Measurements from ENCODE around the gene FBXO9. TPM values are rescaled to one million over a fixed set of nuclear protein-coding genes. Genes with fewer than 3 reads are reported as not detected.

Gene FBXO9
- total RNA-seq, 2 donors from 2014 or later: 59.0 to 68.6 TPM

DNA sequence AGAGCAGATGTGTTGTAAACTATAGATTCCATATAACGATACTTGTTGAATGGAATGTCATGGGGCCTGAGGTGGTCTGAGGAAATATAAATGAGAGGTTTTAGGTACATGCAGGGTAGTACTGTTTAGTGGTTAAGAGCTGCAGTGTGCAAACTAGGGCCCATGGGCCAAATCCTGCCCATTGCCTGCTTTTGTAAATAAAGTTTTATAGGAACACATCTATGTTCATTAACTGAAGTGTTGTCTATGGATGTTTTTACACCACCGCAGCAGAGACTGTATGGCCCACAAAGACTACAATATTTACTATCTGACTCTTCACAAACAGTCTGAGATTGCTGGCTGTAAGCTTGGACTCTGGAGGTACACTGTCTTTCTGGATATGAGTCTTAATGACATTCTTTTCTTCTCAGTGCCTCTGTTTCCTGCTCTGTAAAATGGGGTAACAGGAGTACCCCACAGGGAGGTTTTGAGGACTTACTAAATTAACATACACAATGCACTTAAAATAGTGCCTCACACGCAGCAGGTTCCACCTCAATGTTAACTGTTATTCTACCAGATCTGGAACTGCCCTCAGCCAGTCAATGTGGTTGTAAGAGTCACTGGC lies 70.9 kb downstream of the FBXO9 start:
- no peaks in the 10 kb centered on the region for H3K9me3 ChIP-seq (ENCODE audit: control insufficient read depth, low read length, poor library complexity, severe bottlenecking)
- DNase-seq: no peak
- Mint-ChIP-seq H3K4me1 (peaks cover 2% of the 10 kb centered on the region), H3K27me3 (peaks cover 53% of the 10 kb centered on the region), H3K4me3 (no peak overlapping the region), H3K27ac (no peak overlapping the region), H3K36me3 (ENCODE audit: low read depth) (no peaks in the 10 kb centered on the region)
- ATAC-seq: no peak

DNA sequence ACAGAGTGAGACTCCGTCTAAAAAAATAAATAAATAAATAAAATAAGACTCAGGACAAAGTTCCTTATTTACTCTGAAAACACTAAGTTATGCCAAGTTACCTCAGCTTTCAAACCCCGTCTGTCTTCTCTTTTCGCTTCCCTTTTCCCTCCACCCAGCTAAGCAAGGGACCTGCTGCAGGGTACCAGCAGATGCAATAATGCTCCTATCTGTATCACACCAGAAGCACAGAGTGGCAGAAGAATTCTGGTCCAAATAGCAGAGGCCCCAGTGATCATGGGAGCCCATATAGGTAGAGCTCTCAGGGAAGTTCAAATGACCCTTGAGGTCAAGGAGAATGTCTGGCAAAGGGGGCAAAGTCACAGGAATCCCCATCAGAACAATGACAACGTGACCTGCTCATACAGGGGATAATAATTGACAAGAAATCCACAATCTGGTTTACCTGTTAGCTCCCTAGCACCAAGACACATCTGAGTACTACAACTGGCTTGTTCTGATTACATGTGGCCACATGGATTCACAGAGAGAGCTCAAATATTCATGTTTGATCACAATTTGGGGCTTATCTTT lies 74.7 kb downstream of the FBXO9 start:
- H3K27ac Mint-ChIP-seq: no peak overlapping the region
- H3K4me3 Mint-ChIP-seq: no peak overlapping the region
- no peaks in the 10 kb centered on the region for H3K9me3 ChIP-seq (ENCODE audit: control insufficient read depth, low read length, poor library complexity, severe bottlenecking)
- ATAC-seq: no peak
- peaks cover 44% of the 10 kb centered on the region for H3K27me3 Mint-ChIP-seq
- peaks cover 2% of the 10 kb centered on the region for H3K4me1 Mint-ChIP-seq
- no peaks in the 10 kb centered on the region for H3K36me3 Mint-ChIP-seq (ENCODE audit: low read depth)
- no peak for DNase-seq

GRCh38 chr6:53142810-53143209 lies 77.6 kb downstream of the FBXO9 start:
- Mint-ChIP-seq H3K27ac (no peak overlapping the region), H3K4me3 (no peak overlapping the region), H3K27me3 (peaks cover 23% of the 10 kb centered on the region), H3K4me1 (peaks cover 2% of the 10 kb centered on the region), H3K36me3 (ENCODE audit: low read depth) (no peaks in the 10 kb centered on the region)
- DNase-seq (no peak), ATAC-seq (no peak)
- no peaks in the 10 kb centered on the region for H3K9me3 ChIP-seq (ENCODE audit: control insufficient read depth, low read length, poor library complexity, severe bottlenecking)

- Mint-ChIP-seq H3K27me3 (peaks cover 23% of the 10 kb centered on the region), H3K4me3 (no peak overlapping the region), H3K4me1 (peaks cover 2% of the 10 kb centered on the region), H3K36me3 (ENCODE audit: low read depth) (no peaks in the 10 kb centered on the region), H3K27ac (no peak overlapping the region)
- H3K9me3 ChIP-seq (ENCODE audit: control insufficient read depth, low read length, poor library complexity, severe bottlenecking): no peaks in the 10 kb centered on the region
- DNase-seq: no peak
- ATAC-seq: no peak
These were observed 78.5 kb downstream of the FBXO9 start for GRCh38 chr6:53143710-53144109.

DNA sequence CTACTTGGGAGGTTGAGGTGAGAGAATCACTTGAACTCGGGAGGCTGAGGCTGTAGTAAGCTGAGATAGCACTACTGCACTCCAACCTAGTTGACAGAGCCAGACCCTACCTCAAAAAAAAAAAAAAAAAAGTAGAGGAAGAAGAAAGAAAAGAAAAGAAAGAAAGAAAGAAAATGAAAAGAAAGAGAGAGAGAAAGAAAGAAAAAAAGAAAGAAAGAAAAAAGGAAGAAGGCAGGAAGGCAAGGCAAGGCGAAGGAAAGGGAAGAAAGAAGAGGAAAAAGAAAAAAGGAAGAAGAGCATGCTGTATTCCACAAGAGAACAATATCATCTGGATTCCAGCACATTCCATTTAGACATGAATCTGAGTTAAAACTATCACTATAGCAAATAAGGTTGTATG lies 79.6 kb downstream of the FBXO9 start:
- Mint-ChIP-seq H3K4me1 (peaks cover 2% of the 10 kb centered on the region), H3K36me3 (ENCODE audit: low read depth) (no peaks in the 10 kb centered on the region), H3K4me3 (no peak overlapping the region), H3K27ac (no peak overlapping the region), H3K27me3 (peaks cover 29% of the 10 kb centered on the region)
- H3K9me3 ChIP-seq (ENCODE audit: control insufficient read depth, low read length, poor library complexity, severe bottlenecking): no peaks in the 10 kb centered on the region
- DNase-seq (no peak), ATAC-seq (no peak)

DNA sequence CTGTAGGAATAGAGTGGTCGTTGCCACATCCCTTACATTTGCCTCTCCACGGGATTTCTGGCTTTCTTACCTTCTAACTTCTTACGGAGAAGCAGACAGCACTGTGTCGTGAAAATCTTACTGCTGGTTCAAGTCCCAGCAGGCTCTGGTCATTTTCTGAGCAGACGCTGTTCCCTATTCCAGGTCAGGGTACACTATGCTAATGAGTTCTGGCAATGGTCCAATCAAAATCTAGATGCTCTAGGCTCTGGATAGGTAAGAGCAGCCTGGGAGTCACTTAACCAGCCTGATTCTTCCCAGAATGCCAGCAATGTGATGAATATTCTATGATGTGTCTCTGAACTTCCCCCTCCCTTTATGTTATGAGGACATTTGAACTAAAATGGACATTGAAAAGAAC lies 83.5 kb downstream of the FBXO9 start, which contains the start of gene GCM1:
TSS of gene GCM1 (minus strand) at position 158 of the 400 bp plus-strand sequence. CDS start 3,209 bp downstream, outside the sequence.
- Mint-ChIP-seq H3K4me1 (no peaks in the 10 kb centered on the region), H3K27me3 (peaks cover 43% of the 10 kb centered on the region), H3K36me3 (ENCODE audit: low read depth) (no peaks in the 10 kb centered on the region), H3K27ac (no peak within 1 kb of the TSS), H3K4me3 (no peak within 1 kb of the TSS)
- ATAC-seq (no peak), DNase-seq (no peak)
- no peaks in the 10 kb centered on the region for H3K9me3 ChIP-seq (ENCODE audit: control insufficient read depth, low read length, poor library complexity, severe bottlenecking)

Other genes starting within 250 kb of the FBXO9 start
- gene GSTA5, start 224.6 kb upstream of the FBXO9 start, total RNA-seq: not detected
- gene GSTA3, start 155.7 kb upstream of the FBXO9 start, total RNA-seq: not detected
- under 1 TPM; 0.60 to 0.87 TPM for gene GSTA4, start 70.1 kb upstream of the FBXO9 start, total RNA-seq
- 1 to 10 TPM; 7.4 to 8.2 TPM for gene CILK1, start 3.6 kb upstream of the FBXO9 start, total RNA-seq
- under 1 TPM in 1 of 2 donors, not detected in 1; 0.22 TPM for gene GCM1, start 83.4 kb downstream of the FBXO9 start, total RNA-seq